GM12891 (cell line): Measurements from ENCODE around the gene MICAL1.

ENCODE experiments used
- PAX5 ChIP-seq: IDR thresholded peaks from 2 replicates; pipeline ENCODE4 v1.6.1; 2011; ENCODE audit warnings: low read length, moderate library complexity, mild to moderate bottlenecking; ENCODE audit not compliant: insufficient read depth, severe bottlenecking
- POLR2A ChIP-seq: IDR thresholded peaks from 2 replicates; pipeline ENCODE4 v1.6.1; 2011; ENCODE audit warnings: low read depth, low read length, control low read depth
- POLR2AphosphoS5 ChIP-seq: IDR thresholded peaks from 2 replicates; pipeline ENCODE4 v1.6.1; 2011; ENCODE audit warnings: low read depth, low read length, control low read depth
- POU2F2 ChIP-seq: IDR thresholded peaks from 2 replicates; pipeline ENCODE4 v1.6.1; 2011; ENCODE audit warnings: low read depth, mild to moderate bottlenecking, control low read depth, low read length, moderate library complexity
- TAF1 ChIP-seq: IDR thresholded peaks from 2 replicates; pipeline ENCODE4 v1.6.1; 2011; ENCODE audit warnings: low read depth, low read length, control low read depth

GRCh38 chr6:109421184-109421583, 34.4 kb downstream of the MICAL1 start:
- TF ChIP-seq POLR2AphosphoS5 = no peak
- no peak for TF ChIP-seq POLR2A
- no peak for TF ChIP-seq TAF1
- TF ChIP-seq POU2F2 = no peak
- no peak for TF ChIP-seq PAX5
